GM18951 (cell line): ENCODE results near the gene IGSF9.

Source experiments
- POLR2A ChIP-seq: IDR thresholded peaks from 4 replicates; pipeline ENCODE4 v1.6.1; 2011; ENCODE audit warnings: mild to moderate bottlenecking; ENCODE audit not compliant: insufficient read length, insufficient read depth; ENCODE audit errors: extremely low read depth
- in situ Hi-C: fragments of 300-500 bp; cut with MboI; formaldehyde crosslinking; loops from one replicate; pipeline ENCODE4 v1.12.0; 2022; ENCODE audit warnings: low sequenced_read_pairs, mixed read lengths, inconsistent platforms; ENCODE audit not compliant: unreplicated experiment

The IGSF9 gene

DNA sequence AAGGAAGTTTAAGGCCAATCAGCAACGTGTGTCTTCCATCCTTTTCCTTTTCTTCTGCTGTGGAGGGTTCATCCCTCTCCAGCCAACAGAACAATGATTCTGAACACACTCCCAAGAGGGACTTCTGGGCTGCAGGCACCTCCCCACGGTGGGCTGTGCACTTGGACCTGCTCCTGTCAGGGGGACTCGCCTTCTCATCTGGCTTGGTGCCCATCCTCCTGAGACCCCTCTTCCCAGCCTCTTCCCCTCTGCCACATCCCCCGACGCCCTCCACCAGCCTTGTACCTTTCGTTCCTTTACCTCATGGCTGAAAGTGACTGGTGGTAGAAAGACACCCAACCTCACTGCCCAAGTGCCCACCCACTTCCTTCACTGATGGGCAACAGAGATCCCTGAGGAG is 34.7 kb upstream of the IGSF9 start:
- in situ Hi-C loops, result no loop called here
- no peak for TF ChIP-seq POLR2A

GRCh38 chr1:159979257-159979656 is 33.8 kb upstream of the IGSF9 start:
- TF ChIP-seq POLR2A, result no peak
- in situ Hi-C loops, result no loop called here

GRCh38 chr1:159978107-159978398 is 32.6 kb upstream of the IGSF9 start:
- in situ Hi-C loops, result no loop called here
- TF ChIP-seq POLR2A, result no peak

GRCh38 chr1:159977364-159978106 is 32.1 kb upstream of the IGSF9 start:
- no peak for TF ChIP-seq POLR2A
- in situ Hi-C loops, result no loop called here

DNA sequence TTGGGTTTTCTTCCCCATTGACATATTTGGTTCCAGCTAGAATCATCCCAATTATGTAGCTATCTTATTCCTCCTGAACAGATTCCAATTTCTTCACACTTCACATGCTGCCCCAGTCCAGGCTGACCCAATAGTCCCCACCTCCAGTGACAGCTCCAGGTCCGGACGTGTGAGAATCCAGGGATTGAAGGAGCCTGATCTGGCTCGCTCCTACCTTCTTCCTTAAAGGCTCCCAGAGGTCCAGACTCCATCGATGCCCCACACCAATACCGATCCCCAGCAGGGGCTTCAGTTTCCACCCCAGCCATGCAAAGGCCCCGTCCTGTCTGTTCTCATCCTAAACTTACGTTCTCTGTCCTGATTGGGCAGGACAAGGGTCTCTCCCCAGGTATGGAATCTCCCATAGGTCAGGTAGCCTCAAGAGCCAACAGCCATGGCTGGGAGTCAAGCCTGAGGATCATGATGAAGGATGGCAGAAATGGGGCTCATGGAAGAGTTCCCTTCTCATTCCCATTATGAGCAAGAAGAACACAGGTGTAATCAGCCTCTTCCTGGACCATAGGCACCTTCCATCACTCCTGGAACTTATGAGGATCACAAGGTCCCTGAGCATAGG is 29.0 kb upstream of the IGSF9 start:
- TF ChIP-seq POLR2A, result no peak
- in situ Hi-C loops, result no loop called here

- in situ Hi-C loops, result no loop called here
Measured at GRCh38 chr1:159973350-159973940, 28.0 kb upstream of the IGSF9 start.

DNA sequence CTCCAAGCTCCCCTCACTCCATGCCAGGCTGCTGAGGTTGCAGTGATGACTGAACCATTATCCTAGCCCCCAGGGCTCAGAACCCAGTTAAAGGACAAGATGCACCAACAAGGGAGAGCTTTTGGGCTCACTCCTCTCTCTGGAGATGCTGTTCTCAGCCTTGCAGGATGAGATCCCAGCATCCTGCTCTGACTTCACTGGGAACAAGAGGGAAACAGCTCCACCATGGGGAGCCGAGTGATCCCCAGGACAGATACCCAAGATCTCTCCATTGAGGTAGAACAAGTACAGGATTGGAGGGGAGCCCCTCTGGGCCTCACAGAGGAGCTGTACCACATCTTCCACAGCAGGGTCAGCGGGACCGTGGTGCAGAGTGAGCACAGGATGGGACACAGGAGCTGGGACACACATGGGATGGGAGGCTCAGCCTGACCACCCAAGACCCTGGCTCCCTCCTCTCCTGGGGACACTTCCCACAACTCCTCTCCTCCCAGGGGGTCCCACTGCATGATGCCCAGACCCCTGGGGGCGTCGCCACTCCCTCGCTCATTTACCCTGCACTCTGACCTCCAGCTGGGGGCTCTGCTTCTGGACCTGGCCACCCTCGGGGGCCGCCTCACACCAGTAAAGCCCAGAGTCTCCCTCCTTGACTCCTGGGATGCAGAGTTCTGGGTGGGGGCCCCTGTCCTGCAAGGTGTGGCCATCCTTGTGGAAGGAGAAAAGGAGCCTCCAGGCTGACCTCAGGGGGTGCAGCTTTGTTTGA is 27.2 kb upstream of the IGSF9 start:
- in situ Hi-C loops, result no loop called here

More at GRCh38 chr1:159973350-159973940, 28.0 kb upstream of the IGSF9 start:
- TF ChIP-seq POLR2A, result no peak

DNA sequence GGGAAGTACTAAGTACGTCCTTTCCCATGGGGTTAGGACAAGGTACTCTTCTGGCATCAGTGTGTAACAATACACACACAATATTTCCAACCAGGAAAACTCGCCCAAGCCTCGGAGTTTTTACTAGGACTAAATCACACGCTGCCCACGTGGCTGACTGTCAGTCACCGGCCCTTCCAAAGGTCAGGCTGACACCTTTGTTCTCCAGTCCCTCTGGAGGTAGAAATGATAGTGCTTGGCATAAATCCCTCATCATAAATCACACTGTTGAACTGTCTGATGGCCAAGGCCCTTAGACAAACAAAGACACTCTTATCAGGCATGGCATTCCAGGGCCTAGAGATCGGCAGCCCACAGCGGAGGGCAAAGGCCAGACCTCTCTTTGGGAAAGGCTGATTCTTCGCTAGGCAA is 25.5 kb upstream of the IGSF9 start:
- in situ Hi-C loops, result no loop called here
- no peak for TF ChIP-seq POLR2A

More for the DNA sequence above, 27.2 kb upstream of the IGSF9 start:
- TF ChIP-seq POLR2A, result no peak

DNA sequence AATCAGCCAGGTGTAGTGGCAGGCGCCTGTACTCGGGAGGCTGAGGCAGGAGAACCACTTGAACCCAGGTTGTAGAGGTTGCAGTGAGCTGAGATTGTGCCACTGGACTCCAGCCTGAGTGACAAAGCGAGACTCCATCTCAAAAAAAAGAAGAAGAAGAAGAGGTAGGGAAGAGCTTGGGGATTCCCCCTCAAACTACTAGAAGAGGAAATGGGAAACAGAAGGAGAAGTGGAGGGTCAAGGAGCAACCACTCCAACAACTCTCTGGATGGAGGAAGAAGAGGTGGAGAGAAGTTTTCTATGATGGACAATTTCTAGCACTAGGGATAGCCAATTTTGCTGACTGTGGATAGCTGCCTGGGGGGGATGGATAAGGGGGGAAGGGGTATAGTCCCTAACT is 23.5 kb upstream of the IGSF9 start:
- no peak for TF ChIP-seq POLR2A
- in situ Hi-C loops, result no loop called here

DNA sequence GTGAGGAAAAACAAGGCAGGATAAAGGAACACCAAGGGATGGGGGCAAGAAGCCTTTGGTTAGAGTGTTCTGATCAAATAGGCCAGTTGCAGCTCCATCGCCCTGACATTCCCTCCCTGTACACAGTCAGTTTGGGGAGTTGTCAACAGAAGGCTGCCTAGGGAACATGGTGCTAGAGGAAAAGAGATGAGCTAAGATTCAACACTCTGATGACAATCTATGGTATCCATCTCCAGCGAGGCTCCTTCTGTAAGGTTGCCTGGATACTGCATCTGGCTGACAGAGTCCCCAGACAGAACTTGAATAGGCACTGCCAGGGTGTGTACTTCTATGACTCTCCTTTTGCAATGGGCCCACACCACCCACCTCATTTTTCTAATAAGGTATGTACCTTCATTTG is 19.9 kb upstream of the IGSF9 start:
- TF ChIP-seq POLR2A, result no peak
- in situ Hi-C loops, result no loop called here

DNA sequence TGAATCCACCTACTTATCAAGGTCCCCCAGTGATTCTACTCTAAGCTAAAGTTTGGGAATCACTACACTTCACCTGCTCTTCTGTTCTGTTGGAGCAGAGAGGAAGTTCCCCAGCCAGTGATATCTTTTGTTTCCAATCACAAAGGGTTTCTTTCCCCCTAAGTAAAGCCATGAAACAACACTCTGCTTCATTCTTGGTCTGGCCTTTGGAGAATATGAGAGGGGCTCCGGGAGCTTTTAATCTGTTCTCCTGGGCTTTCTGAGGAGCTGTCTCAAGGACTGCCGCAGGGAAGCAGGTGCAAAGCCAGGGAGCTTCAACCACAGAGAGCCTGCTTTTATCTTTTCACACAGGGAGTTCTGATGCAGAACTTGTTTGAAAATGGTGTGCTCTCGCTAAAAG is 18.7 kb upstream of the IGSF9 start:
- in situ Hi-C loops, result no loop called here
- no peak for TF ChIP-seq POLR2A

DNA sequence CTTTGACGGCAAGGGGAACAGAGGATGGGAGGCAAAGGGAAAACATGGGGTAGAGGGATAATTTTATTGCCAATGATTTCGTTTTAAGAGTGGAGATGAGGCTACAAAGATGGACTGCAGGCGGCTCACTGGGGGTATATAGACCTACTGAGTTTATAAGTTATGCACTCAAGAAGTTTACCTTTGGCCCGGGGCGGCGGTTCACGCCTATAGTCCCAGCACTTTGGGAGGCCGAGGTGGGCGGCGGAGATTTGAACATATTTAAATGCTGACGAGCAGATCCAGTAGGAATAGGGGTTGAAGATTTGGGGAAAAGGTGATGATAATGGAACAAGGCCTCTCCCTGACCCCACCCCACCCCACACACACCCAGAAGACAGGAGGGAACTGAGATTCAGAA is 16.8 kb upstream of the IGSF9 start:
- TF ChIP-seq POLR2A, result no peak
- in situ Hi-C loops, result no loop called here

DNA sequence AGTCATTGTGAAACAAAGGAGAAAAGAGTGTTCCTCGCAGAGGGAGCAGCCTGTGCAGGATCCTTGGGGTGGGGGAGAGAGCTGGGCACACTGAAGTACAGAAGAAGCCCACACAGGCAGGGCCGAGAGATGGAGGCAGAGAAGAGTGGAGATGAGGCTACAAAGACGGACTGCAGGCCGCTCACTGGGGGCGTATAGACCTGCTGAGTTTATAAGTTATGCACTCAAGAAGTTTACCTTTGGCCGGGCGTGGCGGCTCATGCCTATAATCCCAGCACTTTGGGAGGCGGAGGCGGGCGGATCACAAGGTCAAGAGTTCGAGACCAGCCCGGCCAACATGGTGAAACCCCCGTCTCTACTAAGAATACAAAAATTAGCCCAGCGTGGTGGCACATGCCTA is 16.2 kb upstream of the IGSF9 start:
- TF ChIP-seq POLR2A, result no peak
- in situ Hi-C loops, result no loop called here

DNA sequence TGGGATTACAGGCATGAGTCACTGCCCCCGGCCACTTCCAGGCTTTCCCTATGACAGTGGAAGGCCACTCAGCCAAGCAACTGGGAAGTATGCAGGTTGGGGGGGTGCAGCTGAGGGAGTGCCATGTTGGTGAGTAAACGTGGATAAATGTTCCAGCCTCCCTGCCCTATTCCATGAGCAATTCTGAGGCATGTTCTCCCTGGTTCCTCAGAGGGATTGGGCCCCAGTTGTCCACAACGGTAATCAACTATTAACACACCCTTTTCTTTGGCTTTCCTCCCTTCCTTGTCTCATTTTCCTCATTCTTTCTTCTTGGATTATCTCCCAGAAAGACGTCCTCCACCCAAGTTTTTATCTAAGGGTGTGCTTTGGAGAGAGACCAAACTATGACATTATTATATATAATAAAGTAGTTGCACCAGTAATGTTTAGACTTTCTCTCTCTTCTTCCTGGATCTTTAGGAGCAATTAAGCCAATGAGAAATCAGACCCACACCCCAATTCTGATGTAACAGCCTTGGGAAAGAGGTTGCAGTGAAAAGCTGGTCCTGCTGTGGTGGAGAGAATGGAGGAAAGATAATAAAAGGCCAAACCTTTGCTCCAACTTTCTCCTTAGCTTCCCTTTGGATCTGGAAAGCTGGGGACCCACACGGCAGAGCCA is 15.4 kb upstream of the IGSF9 start:
- no peak for TF ChIP-seq POLR2A
- in situ Hi-C loops, result no loop called here

DNA sequence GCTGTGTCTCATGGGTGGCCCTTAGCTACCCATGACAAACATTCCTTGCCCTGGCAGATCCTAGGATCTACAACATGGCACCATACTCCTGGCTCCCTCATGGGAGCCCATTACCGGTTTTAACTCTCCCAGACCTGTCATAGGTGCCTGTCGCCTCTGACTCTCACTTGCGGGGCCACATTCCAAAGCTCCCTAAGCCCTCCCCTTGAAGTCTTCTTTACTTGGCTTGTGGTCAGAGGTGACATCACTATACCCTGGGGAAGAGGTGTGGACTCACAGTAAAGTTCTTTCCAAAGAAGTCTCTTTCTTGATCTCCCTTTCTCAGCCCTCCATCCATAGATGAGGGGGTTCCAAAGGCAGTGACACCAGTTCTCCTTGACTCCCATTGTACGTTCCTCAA is 14.0 kb upstream of the IGSF9 start:
- TF ChIP-seq POLR2A, result no peak
- in situ Hi-C loops, result no loop called here
